Right atrium auricular region (tissue), 2 donors: ENCODE results near the gene TOE1. TPM values are rescaled to one million over a fixed set of nuclear protein-coding genes. Genes with fewer than 3 reads are reported as not detected.
A peak's percentile ranks its signal among the peaks of the same experiment; 100 is the strongest.
"Not testable (repeated sequence)": the region's sequence is repeated elsewhere in the genome, so short reads cannot be mapped to it uniquely, and the experiment has no call there.

ENCODE experiments used
- DNase-seq: peaks from one replicate; pipeline ENCODE4 v3.0.0-alpha.2; 2019; ENCODE audit warnings: low spot score
- H3K27ac ChIP-seq, 2 donors: fragments of 200-600 bp; sonication (generic); 1 replicate in 1 of 2; 2 replicates in 1 of 2; pipeline ENCODE4 v1.5.1; 2016 to 2019
- H3K27me3 ChIP-seq, 2 donors: fragments of 200-600 bp; sonication (generic); one replicate each; pipeline versions ENCODE4 v1.5.1 to v1.6.0; 2017 to 2019
- H3K36me3 ChIP-seq: fragments of 200-600 bp; sonication (generic); one replicate; pipeline ENCODE4 v1.5.1; 2016
- H3K4me1 ChIP-seq, 2 donors: fragments of 200-600 bp; sonication (generic); one replicate each; pipeline versions ENCODE4 v1.5.1 to v1.6.0; 2017 to 2019
- H3K4me3 ChIP-seq, 2 donors: fragments of 200-600 bp; sonication (generic); 1 replicate in 1 of 2; 2 replicates in 1 of 2; pipeline ENCODE4 v1.5.1; 2017 to 2019; ENCODE audit warnings: mild to moderate bottlenecking in 1 of 2, moderate library complexity in 1 of 2
- H3K9me3 ChIP-seq, 2 donors: fragments of 200-600 bp; sonication (generic); one replicate each; pipeline ENCODE4 v1.5.1; 2019
- CTCF ChIP-seq, 2 donors: fragments of 200-600 bp; sonication (generic); IDR thresholded peaks; one replicate each; pipeline ENCODE4 v1.5.1; 2019; ENCODE audit warnings: antibody characterized with exemption in 2 of 2
- total RNA-seq, 2 donors: library from RNA; depleted of rRNA; stranded (reverse); fragments of >200 nt; gene quantifications; one replicate each; pipeline ENCODE4 v1.1.0, GENCODE V29; 2016

Gene TOE1
- total RNA-seq, 2 donors from 2014 or later: 5.4 to 6.8 TPM

- no peak overlapping the region for H3K4me3 ChIP-seq
Observed at GRCh38 chr1:45355683-45356082, 15.7 kb downstream of the TOE1 start.

GRCh38 chr1:45356186-45356585 is 16.2 kb downstream of the TOE1 start:
- H3K9me3 ChIP-seq: no peaks in the 10 kb centered on the region
- no peaks in the 10 kb centered on the region for H3K36me3 ChIP-seq
- no peak overlapping the region for H3K4me3 ChIP-seq
- DNase-seq: no peak
- H3K27ac ChIP-seq: no peak overlapping the region
- H3K27me3 ChIP-seq: no peaks in the 10 kb centered on the region
- peaks cover 0 to 14% of the 10 kb centered on the region in 2 donors for H3K4me1 ChIP-seq
- TF ChIP-seq CTCF (IDR thresholded peaks at IDR 0.05): no peak

More at GRCh38 chr1:45355683-45356082, 15.7 kb downstream of the TOE1 start:
- no peaks in the 10 kb centered on the region for H3K9me3 ChIP-seq
- H3K4me1 ChIP-seq: peaks cover 0 to 9% of the 10 kb centered on the region in 2 donors
- no peaks in the 10 kb centered on the region for H3K36me3 ChIP-seq
- no peak overlapping the region for H3K27ac ChIP-seq
- DNase-seq: no peak
- H3K27me3 ChIP-seq: no peaks in the 10 kb centered on the region
- no peak for TF ChIP-seq CTCF (IDR thresholded peaks at IDR 0.05)

- H3K27ac ChIP-seq: peak overlapping the region; percentile 63 to 82
- peak; percentile 44 to 79 for TF ChIP-seq CTCF (IDR thresholded peaks at IDR 0.05)
- peak overlapping the region in 1 of 2 donors; percentile 17 for H3K4me3 ChIP-seq
- peaks cover 0 to 17% of the 10 kb centered on the region in 2 donors for H3K4me1 ChIP-seq
- no peaks in the 10 kb centered on the region for H3K27me3 ChIP-seq
- DNase-seq: peak; percentile 83
- H3K36me3 ChIP-seq: no peaks in the 10 kb centered on the region
- H3K9me3 ChIP-seq: no peaks in the 10 kb centered on the region
Observed at GRCh38 chr1:45359882-45360513, 20.0 kb downstream of the TOE1 start.

DNA sequence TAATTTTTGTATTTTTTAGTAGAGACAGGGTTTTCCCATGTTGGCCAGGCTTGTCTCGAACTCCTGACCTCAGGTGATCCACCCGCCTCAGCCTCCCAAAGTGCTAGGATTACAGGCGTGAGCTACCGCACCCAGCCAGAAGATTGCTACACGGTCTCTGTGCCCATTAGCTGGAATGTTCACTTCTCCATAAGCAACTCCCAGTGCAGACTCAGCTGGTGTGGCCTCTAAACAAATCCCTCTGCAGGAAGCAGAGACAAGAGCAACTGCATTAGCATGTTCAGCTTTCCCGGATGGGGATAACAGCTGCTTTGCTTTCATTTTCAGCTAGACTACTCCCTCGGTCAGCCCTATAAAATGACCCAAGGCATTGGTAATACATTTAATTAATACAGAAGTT is 21.0 kb downstream of the TOE1 start:
- H3K36me3 ChIP-seq, H3K9me3 ChIP-seq, H3K27me3 ChIP-seq: not testable (repeated sequence)
- H3K4me1 ChIP-seq: peaks cover 0 to 17% of the 10 kb centered on the region in 2 donors
- DNase-seq: peak; percentile 78
- TF ChIP-seq CTCF (IDR thresholded peaks at IDR 0.05): peak in 1 of 2 donors; percentile 16
- H3K27ac ChIP-seq: peak overlapping the region; percentile 63 to 82
- H3K4me3 ChIP-seq: peak overlapping the region in 1 of 2 donors; percentile 27

GRCh38 chr1:45364294-45364693 is 24.3 kb downstream of the TOE1 start:
- no peak for TF ChIP-seq CTCF (IDR thresholded peaks at IDR 0.05)
- no peaks in the 10 kb centered on the region for H3K36me3 ChIP-seq
- H3K27ac ChIP-seq: no peak overlapping the region
- no peaks in the 10 kb centered on the region for H3K27me3 ChIP-seq
- no peaks in the 10 kb centered on the region for H3K9me3 ChIP-seq
- H3K4me3 ChIP-seq: no peak overlapping the region
- H3K4me1 ChIP-seq: peaks cover 0 to 17% of the 10 kb centered on the region in 2 donors
- no peak for DNase-seq

- H3K27ac ChIP-seq: no peak overlapping the region
- H3K9me3 ChIP-seq: no peaks in the 10 kb centered on the region
- no peak for DNase-seq
- no peak overlapping the region for H3K4me3 ChIP-seq
- H3K4me1 ChIP-seq: peaks cover 0 to 15% of the 10 kb centered on the region in 2 donors
- TF ChIP-seq CTCF (IDR thresholded peaks at IDR 0.05): no peak
- no peaks in the 10 kb centered on the region for H3K36me3 ChIP-seq
- H3K27me3 ChIP-seq: no peaks in the 10 kb centered on the region
Observed at GRCh38 chr1:45365051-45365450, 25.1 kb downstream of the TOE1 start.
